HEK293 (cell line): ENCODE data around the gene RPS14.
A peak's percentile ranks its signal among the peaks of the same experiment; 100 is the strongest.

Experiments used
- CTCF ChIA-PET: fragments of 350-600 bp; formaldehyde crosslinking; extraction: SDS; loops from one replicate; lab custom pipeline; 2021; ENCODE audit warnings: antibody characterized with exemption; lab: Yijun Ruan, JAX
- POLR2A ChIA-PET: fragments of 300-600 bp; formaldehyde crosslinking; extraction: SDS; loops from one replicate; lab custom pipeline; 2020; ENCODE audit warnings: antibody characterized with exemption, inconsistent platforms; lab: Yijun Ruan, JAX
- H3K27ac ChIP-seq: fragments of 200-500 bp; sonication (Bioruptor generic); 2 replicates; pipeline ENCODE4 v1.5.1; 2014; ENCODE audit warnings: low read depth, low read length, control low read depth, inconsistent platforms; ENCODE audit errors: extremely low read depth
- H3K36me3 ChIP-seq, 2 experiments: fragments of 200-500 bp in 1 of 2; sonication (Bioruptor generic) in 1 of 2; 1 replicate in 1 of 2; 2 replicates in 1 of 2; pipeline ENCODE4 v1.5.1; 2014 to 2017; ENCODE audit warnings: inconsistent platforms in 2 of 2, low read length in 2 of 2; ENCODE audit not compliant: control insufficient read depth in 2 of 2, insufficient read depth in 1 of 2
- H3K4me1 ChIP-seq: fragments of 200-500 bp; sonication (Bioruptor generic); 2 replicates; pipeline ENCODE4 v1.5.1; 2014; ENCODE audit warnings: mild to moderate bottlenecking, low read length, inconsistent platforms; ENCODE audit not compliant: control insufficient read depth, insufficient read depth
- H3K4me3 ChIP-seq: 2 replicates; pipeline ENCODE4 v1.5.1; 2011; ENCODE audit warnings: low read depth, mild to moderate bottlenecking, control low read depth, low read length, moderate library complexity
- H3K9me3 ChIP-seq: fragments of 200-500 bp; sonication (Bioruptor generic); 2 replicates; pipeline ENCODE4 v1.5.1; 2014; ENCODE audit warnings: low read depth, low read length, inconsistent platforms; ENCODE audit not compliant: control insufficient read depth, insufficient read depth
- ATF2 ChIP-seq: fragments of 450-650 bp; formaldehyde crosslinking; IDR thresholded peaks from 2 replicates; pipeline ENCODE4 v1.5.1; 2016; ENCODE audit warnings: missing biosample characterization, missing genetic modification characterization, low read depth
- GLIS1 ChIP-seq: fragments of 450-650 bp; formaldehyde crosslinking; IDR thresholded peaks from 2 replicates; pipeline ENCODE4 v1.5.1; 2016; ENCODE audit warnings: missing biosample characterization, missing genetic modification characterization
- HOXA7 ChIP-seq: sonication (generic); formaldehyde crosslinking; IDR thresholded peaks from 2 replicates; pipeline ENCODE4 v1.8.1; 2022; ENCODE audit warnings: missing genetic modification reagents, borderline replicate concordance
- MZF1 ChIP-seq: fragments of 450-650 bp; formaldehyde crosslinking; IDR thresholded peaks from 2 replicates; pipeline ENCODE4 v1.5.1; 2017; ENCODE audit warnings: missing biosample characterization, missing genetic modification characterization, borderline replicate concordance
- RBAK ChIP-seq: fragments of 450-650 bp; formaldehyde crosslinking; IDR thresholded peaks from 2 replicates; pipeline ENCODE4 v1.5.1; 2016; ENCODE audit warnings: missing biosample characterization, missing genetic modification characterization
- REPIN1 ChIP-seq: fragments of 450-650 bp; formaldehyde crosslinking; IDR thresholded peaks from 2 replicates; pipeline ENCODE4 v1.5.1; 2017; ENCODE audit warnings: missing biosample characterization, missing genetic modification characterization, low read depth
- SP3 ChIP-seq: fragments of 450-650 bp; formaldehyde crosslinking; IDR thresholded peaks from 2 replicates; pipeline ENCODE4 v1.5.1; 2016; ENCODE audit warnings: missing biosample characterization, missing genetic modification characterization
- ZIC2 ChIP-seq: fragments of 450-650 bp; formaldehyde crosslinking; IDR thresholded peaks from 2 replicates; pipeline ENCODE4 v1.5.1; 2016; ENCODE audit warnings: missing biosample characterization, missing genetic modification characterization
- ZNF184 ChIP-seq: fragments of 450-650 bp; IDR thresholded peaks from 2 replicates; pipeline ENCODE4 v1.5.1; 2018; ENCODE audit warnings: missing biosample characterization, mild to moderate bottlenecking, missing genetic modification characterization
- ZNF311 ChIP-seq: fragments of 450-650 bp; formaldehyde crosslinking; IDR thresholded peaks from 2 replicates; pipeline ENCODE4 v1.5.1; 2017; ENCODE audit warnings: missing biosample characterization, missing genetic modification characterization, borderline replicate concordance
- ZNF341 ChIP-seq: fragments of 450-650 bp; formaldehyde crosslinking; IDR thresholded peaks from 2 replicates; pipeline ENCODE4; 2016; ENCODE audit warnings: low read depth, missing biosample characterization, missing genetic modification characterization
- ZNF366 ChIP-seq: fragments of 450-650 bp; formaldehyde crosslinking; conservative IDR thresholded peaks from 2 replicates; pipeline ENCODE4 v1.5.1; 2016; ENCODE audit warnings: missing biosample characterization, missing genetic modification characterization
- ZNF37A ChIP-seq: fragments of 450-650 bp; IDR thresholded peaks from 2 replicates; pipeline ENCODE4 v1.5.1; 2018; ENCODE audit warnings: missing biosample characterization, missing genetic modification characterization
- ZNF416 ChIP-seq: fragments of 450-650 bp; formaldehyde crosslinking; IDR thresholded peaks from 2 replicates; pipeline ENCODE4 v1.5.1; 2016; ENCODE audit warnings: missing biosample characterization, missing genetic modification characterization
- ZNF426 ChIP-seq: fragments of 450-650 bp; formaldehyde crosslinking; IDR thresholded peaks from 2 replicates; pipeline ENCODE4 v1.5.1; 2017; ENCODE audit warnings: missing biosample characterization, missing genetic modification characterization, mild to moderate bottlenecking, inconsistent platforms, moderate library complexity
- ZNF521 ChIP-seq: fragments of 450-650 bp; formaldehyde crosslinking; IDR thresholded peaks from 2 replicates; pipeline ENCODE4 v1.5.1; 2017; ENCODE audit warnings: missing biosample characterization, mild to moderate bottlenecking, missing genetic modification characterization
- ZNF544 ChIP-seq: fragments of 450-650 bp; formaldehyde crosslinking; IDR thresholded peaks from 2 replicates; pipeline ENCODE4 v1.5.0; 2017; ENCODE audit warnings: missing biosample characterization, missing genetic modification characterization
- ZNF626 ChIP-seq: fragments of 450-650 bp; sonication (Bioruptor Pico); formaldehyde crosslinking; IDR thresholded peaks from 2 replicates; pipeline ENCODE4 v1.5.1; 2018; ENCODE audit warnings: missing biosample characterization, missing genetic modification characterization, inconsistent platforms
- ZNF76 ChIP-seq: fragments of 450-650 bp; formaldehyde crosslinking; IDR thresholded peaks from 2 replicates; pipeline ENCODE4; 2016; ENCODE audit warnings: low read depth, missing biosample characterization, missing genetic modification characterization, borderline replicate concordance
- ZNF785 ChIP-seq: fragments of 450-650 bp; formaldehyde crosslinking; IDR thresholded peaks from 2 replicates; pipeline ENCODE4 v1.5.1; 2016; ENCODE audit warnings: missing biosample characterization, missing genetic modification characterization
- TF ChIP-seq, protein P1 (sequence below): fragments of 450-650 bp; formaldehyde crosslinking; IDR thresholded peaks from 2 replicates; pipeline ENCODE4 v1.5.1; 2017; ENCODE audit warnings: missing biosample characterization, missing genetic modification characterization
- TF ChIP-seq, protein P2 (sequence below): fragments of 450-650 bp; formaldehyde crosslinking; IDR thresholded peaks from 2 replicates; pipeline ENCODE4 v1.5.1; 2016; ENCODE audit warnings: missing biosample characterization, missing genetic modification characterization

Gene RPS14

GRCh38 chr5:150491876-150492275, 42.3 kb upstream of the RPS14 start:
- TF ChIP-seq GLIS1, result no peak
- no peak for TF ChIP-seq ZNF76
- TF ChIP-seq REPIN1 (tag by site-specific recombination), result no peak
- TF ChIP-seq ZNF416 (tag by site-specific recombination), result no peak
- no peak for TF ChIP-seq ATF2 (tag by site-specific recombination)
- TF ChIP-seq HOXA7, result no peak
- no peak for TF ChIP-seq ZNF184 (tag by site-specific recombination)
- no peak for TF ChIP-seq ZNF785 (tag by site-specific recombination)
- no peak for TF ChIP-seq ZNF521 (tag by site-specific recombination)
- TF ChIP-seq ZNF37A (tag by site-specific recombination), result no peak
- TF ChIP-seq, protein P1, sequence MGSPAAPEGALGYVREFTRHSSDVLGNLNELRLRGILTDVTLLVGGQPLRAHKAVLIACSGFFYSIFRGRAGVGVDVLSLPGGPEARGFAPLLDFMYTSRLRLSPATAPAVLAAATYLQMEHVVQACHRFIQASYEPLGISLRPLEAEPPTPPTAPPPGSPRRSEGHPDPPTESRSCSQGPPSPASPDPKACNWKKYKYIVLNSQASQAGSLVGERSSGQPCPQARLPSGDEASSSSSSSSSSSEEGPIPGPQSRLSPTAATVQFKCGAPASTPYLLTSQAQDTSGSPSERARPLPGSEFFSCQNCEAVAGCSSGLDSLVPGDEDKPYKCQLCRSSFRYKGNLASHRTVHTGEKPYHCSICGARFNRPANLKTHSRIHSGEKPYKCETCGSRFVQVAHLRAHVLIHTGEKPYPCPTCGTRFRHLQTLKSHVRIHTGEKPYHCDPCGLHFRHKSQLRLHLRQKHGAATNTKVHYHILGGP, result no peak
- TF ChIP-seq, protein P2, sequence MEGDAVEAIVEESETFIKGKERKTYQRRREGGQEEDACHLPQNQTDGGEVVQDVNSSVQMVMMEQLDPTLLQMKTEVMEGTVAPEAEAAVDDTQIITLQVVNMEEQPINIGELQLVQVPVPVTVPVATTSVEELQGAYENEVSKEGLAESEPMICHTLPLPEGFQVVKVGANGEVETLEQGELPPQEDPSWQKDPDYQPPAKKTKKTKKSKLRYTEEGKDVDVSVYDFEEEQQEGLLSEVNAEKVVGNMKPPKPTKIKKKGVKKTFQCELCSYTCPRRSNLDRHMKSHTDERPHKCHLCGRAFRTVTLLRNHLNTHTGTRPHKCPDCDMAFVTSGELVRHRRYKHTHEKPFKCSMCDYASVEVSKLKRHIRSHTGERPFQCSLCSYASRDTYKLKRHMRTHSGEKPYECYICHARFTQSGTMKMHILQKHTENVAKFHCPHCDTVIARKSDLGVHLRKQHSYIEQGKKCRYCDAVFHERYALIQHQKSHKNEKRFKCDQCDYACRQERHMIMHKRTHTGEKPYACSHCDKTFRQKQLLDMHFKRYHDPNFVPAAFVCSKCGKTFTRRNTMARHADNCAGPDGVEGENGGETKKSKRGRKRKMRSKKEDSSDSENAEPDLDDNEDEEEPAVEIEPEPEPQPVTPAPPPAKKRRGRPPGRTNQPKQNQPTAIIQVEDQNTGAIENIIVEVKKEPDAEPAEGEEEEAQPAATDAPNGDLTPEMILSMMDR, result no peak
- no peak for TF ChIP-seq ZNF426 (tag by site-specific recombination)
- no peak for TF ChIP-seq ZNF366 (tag by site-specific recombination)
- no peak for TF ChIP-seq ZIC2
- TF ChIP-seq SP3, result no peak
- peaks cover 26% of the 10 kb centered on the region for H3K4me1 ChIP-seq
- peaks cover 0 to 5% of the 10 kb centered on the region in 2 experiments; a peak in 2 of 3 replicates for H3K36me3 ChIP-seq
- H3K9me3 ChIP-seq, result no peaks in the 10 kb centered on the region
- ChIA-PET POLR2A (no interaction called here), CTCF (interaction anchor here (0.9 to 1.0 kb wide), 2 partner anchors 53 to 54 kb away, joined by 3 to 4 read pairs; no protein-coding TSS in a partner anchor)
- no peak overlapping the region for H3K27ac ChIP-seq
- no peak overlapping the region for H3K4me3 ChIP-seq

DNA sequence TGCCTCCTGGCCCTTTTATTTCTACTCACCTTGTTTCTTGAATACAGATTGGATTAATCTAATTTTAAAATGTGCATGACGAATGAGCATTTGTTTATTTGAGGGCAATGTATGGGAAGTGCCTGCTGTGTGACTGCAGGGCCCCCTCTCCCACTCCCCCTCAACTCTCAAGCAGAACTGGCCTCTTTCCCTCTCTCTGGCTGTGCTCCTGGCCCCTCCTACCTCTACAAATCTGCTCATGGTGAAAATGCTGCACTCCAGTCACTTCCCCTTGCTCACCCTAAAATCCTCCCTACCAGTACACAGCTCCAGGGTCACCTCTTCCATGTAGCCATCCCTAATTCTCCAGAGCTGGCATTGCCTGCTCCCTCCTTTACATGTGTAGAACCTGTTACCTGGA, 41.2 kb upstream of the RPS14 start:
- Histone ChIP-seq H3K4me3 (no peak overlapping the region), H3K27ac (no peak overlapping the region), H3K9me3 (no peaks in the 10 kb centered on the region)
- CTCF ChIA-PET, result interaction anchor here (1.0 kb wide), 1 partner anchor 54 kb away, joined by 4 read pairs; no protein-coding TSS in a partner anchor
- no peak for TF ChIP-seq MZF1 (tag by site-specific recombination)
- no peak for TF ChIP-seq ZNF626 (tag by site-specific recombination)
- no peak for TF ChIP-seq RBAK (tag by site-specific recombination)
- TF ChIP-seq ZNF311, result no peak
- no peak for TF ChIP-seq ZNF544 (tag by site-specific recombination)
- 0 out of 2 replicates have a peak, but pooled peaks have one; percentile 13 for TF ChIP-seq ZNF341 (tag by site-specific recombination)
- TF ChIP-seq ZNF785 (tag by site-specific recombination), result no peak
- TF ChIP-seq, all 188 proteins: peak for 1
- Histone ChIP-seq H3K4me1 (peaks cover 22% of the 10 kb centered on the region), H3K36me3 (peaks cover 0 to 5% of the 10 kb centered on the region in 2 experiments; a peak in 2 of 3 replicates)
- POLR2A ChIA-PET, result no interaction called here
